Activated CD4-positive, alpha-beta memory T cell treated with anti-CD3 and anti-CD28 coated beads, Interleukin-2, amount 10 ng/mL, durations not matched to agents 7 days and 5 days (primary cell): Measurements from ENCODE around the gene SUSD1. TPM values are rescaled to one million over a fixed set of nuclear protein-coding genes. Genes with fewer than 3 reads are reported as not detected.
A peak's percentile ranks its signal among the peaks of the same experiment; 100 is the strongest.

Source experiments
- CTCF ChIA-PET: fragments of 350-600 bp; sonication (Branson Sonifier 250); formaldehyde crosslinking; loops from one replicate; lab custom pipeline; 2021; ENCODE audit warnings: antibody characterized with exemption, inconsistent platforms; lab: Charles Lee
- POLR2A ChIA-PET: fragments of 350-600 bp; sonication (Branson Sonifier 250); formaldehyde crosslinking; loops from one replicate; lab custom pipeline; 2021; ENCODE audit warnings: antibody characterized with exemption; lab: Charles Lee
- DNase-seq: peaks from one replicate; pipeline ENCODE4 v3.0.0-alpha.2; 2020
- H3K27ac Mint-ChIP-seq: one replicate; pipeline ENCODE4 v1.8.0; 2021; ENCODE audit warnings: mild to moderate bottlenecking, mixed read lengths
- H3K27me3 Mint-ChIP-seq: one replicate; pipeline ENCODE4 v1.8.0; 2021; ENCODE audit warnings: mixed read lengths
- H3K36me3 Mint-ChIP-seq: one replicate; pipeline ENCODE4 v1.8.0; 2021; ENCODE audit warnings: low read depth, mixed read lengths
- H3K4me1 Mint-ChIP-seq: one replicate; pipeline ENCODE4 v1.8.0; 2021; ENCODE audit warnings: mixed read lengths
- H3K4me3 Mint-ChIP-seq: one replicate; pipeline ENCODE4 v1.8.0; 2021; ENCODE audit warnings: mild to moderate bottlenecking, mixed read lengths
- H3K9me3 Mint-ChIP-seq: one replicate; pipeline ENCODE4 v1.8.0; 2021; ENCODE audit warnings: mixed read lengths
- total RNA-seq, 2 experiments: library from RNA; stranded (reverse); gene quantifications; one replicate each; pipeline ENCODE4 v1.2.3, GENCODE V29; 2021

Gene SUSD1
- total RNA-seq, 2 experiments from 2014 or later: 18.4 TPM

GRCh38 chr9:112188884-112189283, 13.8 kb upstream of the SUSD1 start:
- CTCF ChIA-PET: no interaction called here
- H3K27ac Mint-ChIP-seq: no peak overlapping the region
- POLR2A ChIA-PET: interaction anchor here (0.6 to 1.0 kb wide), 3 partner anchors 8 to 30 kb away, joined by 3 read pairs; no protein-coding TSS in a partner anchor
- peaks cover 5% of the 10 kb centered on the region for H3K27me3 Mint-ChIP-seq
- peaks cover 11% of the 10 kb centered on the region for H3K36me3 Mint-ChIP-seq
- H3K9me3 Mint-ChIP-seq: peaks cover 6% of the 10 kb centered on the region
- DNase-seq: no peak
- no peak overlapping the region for H3K4me3 Mint-ChIP-seq
- peaks cover 4% of the 10 kb centered on the region for H3K4me1 Mint-ChIP-seq

- ChIA-PET CTCF (interaction anchor here (0.6 to 1.8 kb wide), 2 partner anchors 25 to 261 kb away, joined by 4 read pairs; no protein-coding TSS in a partner anchor), POLR2A (no interaction called here)
- Mint-ChIP-seq H3K4me1 (peaks cover 10% of the 10 kb centered on the region), H3K27ac (no peak overlapping the region), H3K9me3 (peaks cover 12% of the 10 kb centered on the region), H3K27me3 (peaks cover 5% of the 10 kb centered on the region), H3K4me3 (no peak overlapping the region), H3K36me3 (peaks cover 20% of the 10 kb centered on the region)
- no peak for DNase-seq
Measured at GRCh38 chr9:112187404-112187803, 12.3 kb upstream of the SUSD1 start.

GRCh38 chr9:112186695-112187094, 11.6 kb upstream of the SUSD1 start:
- Mint-ChIP-seq H3K4me3 (no peak overlapping the region), H3K27ac (no peak overlapping the region), H3K27me3 (peaks cover 5% of the 10 kb centered on the region), H3K4me1 (peaks cover 12% of the 10 kb centered on the region), H3K9me3 (peaks cover 13% of the 10 kb centered on the region), H3K36me3 (peaks cover 20% of the 10 kb centered on the region)
- POLR2A ChIA-PET: interaction anchor here (0.5 to 2.0 kb wide), 2 partner anchors 10 to 48 kb away, joined by 3 to 8 read pairs; no protein-coding TSS in a partner anchor
- no peak for DNase-seq
- CTCF ChIA-PET: interaction anchor here (0.6 to 1.8 kb wide), 3 partner anchors 25 to 260 kb away, joined by 3 to 4 read pairs (median 4); no protein-coding TSS in a partner anchor

GRCh38 chr9:112184946-112185345, 9.8 kb upstream of the SUSD1 start:
- Mint-ChIP-seq H3K27ac (no peak overlapping the region), H3K4me1 (peaks cover 27% of the 10 kb centered on the region), H3K9me3 (peaks cover 13% of the 10 kb centered on the region), H3K36me3 (peaks cover 15% of the 10 kb centered on the region), H3K27me3 (peaks cover 5% of the 10 kb centered on the region), H3K4me3 (no peak overlapping the region)
- CTCF ChIA-PET: interaction anchor here (0.6 kb wide), 1 partner anchor 163 kb away, joined by 3 read pairs; no protein-coding TSS in a partner anchor
- no peak for DNase-seq
- POLR2A ChIA-PET: interaction anchor here (1.0 to 2.0 kb wide), 6 partner anchors 9 to 51 kb away, joined by 3 to 8 read pairs (median 4); partner anchors contain the start of gene SUSD1

GRCh38 chr9:112184221-112184620, 9.1 kb upstream of the SUSD1 start:
- Mint-ChIP-seq H3K4me3 (no peak overlapping the region), H3K27ac (no peak overlapping the region), H3K4me1 (peaks cover 32% of the 10 kb centered on the region), H3K36me3 (peaks cover 15% of the 10 kb centered on the region), H3K9me3 (peaks cover 13% of the 10 kb centered on the region), H3K27me3 (peaks cover 5% of the 10 kb centered on the region)
- POLR2A ChIA-PET: interaction anchor here (1.0 to 1.6 kb wide), 5 partner anchors 10 to 50 kb away, joined by 3 to 6 read pairs (median 3); partner anchors contain the start of gene SUSD1
- CTCF ChIA-PET: interaction anchor here (0.6 to 0.8 kb wide), 2 partner anchors 149 to 164 kb away, joined by 3 read pairs; partner anchors contain the start of gene PTBP3
- DNase-seq: no peak

GRCh38 chr9:112180387-112180881, 5.3 kb upstream of the SUSD1 start:
- DNase-seq: peak; percentile 75
- H3K4me1 Mint-ChIP-seq: peaks cover 64% of the 10 kb centered on the region
- H3K9me3 Mint-ChIP-seq: peaks cover 13% of the 10 kb centered on the region
- ChIA-PET POLR2A (interaction anchor here (0.8 to 3.8 kb wide), 8 partner anchors 12 to 198 kb away, joined by 3 to 20 read pairs (median 4); partner anchors contain the start of gene PTBP3), CTCF (no interaction called here)
- peaks cover 15% of the 10 kb centered on the region for H3K36me3 Mint-ChIP-seq
- H3K27me3 Mint-ChIP-seq: peaks cover 9% of the 10 kb centered on the region
- peak overlapping the region; percentile 84 for H3K27ac Mint-ChIP-seq
- H3K4me3 Mint-ChIP-seq: peak overlapping the region; percentile 25

GRCh38 chr9:112179816-112180215, 4.7 kb upstream of the SUSD1 start:
- Mint-ChIP-seq H3K9me3 (peaks cover 11% of the 10 kb centered on the region), H3K27me3 (peaks cover 7% of the 10 kb centered on the region), H3K27ac (peak overlapping the region; percentile 62), H3K4me3 (no peak overlapping the region), H3K4me1 (peaks cover 67% of the 10 kb centered on the region), H3K36me3 (peaks cover 12% of the 10 kb centered on the region)
- DNase-seq: no peak
- CTCF ChIA-PET: no interaction called here
- POLR2A ChIA-PET: interaction anchor here (0.8 to 3.8 kb wide), 4 partner anchors 139 to 199 kb away, joined by 3 to 20 read pairs (median 3); partner anchors contain the start of gene PTBP3

- Mint-ChIP-seq H3K36me3 (peaks cover 21% of the 10 kb centered on the region), H3K4me3 (peak overlapping the region; percentile 26), H3K27me3 (peaks cover 7% of the 10 kb centered on the region), H3K4me1 (peaks cover 84% of the 10 kb centered on the region), H3K27ac (peak overlapping the region; percentile 79), H3K9me3 (peaks cover 6% of the 10 kb centered on the region)
- ChIA-PET POLR2A (interaction anchor here (0.7 to 5.8 kb wide), 12 partner anchors 8 to 203 kb away, joined by 3 to 49 read pairs (median 6); partner anchors contain the start of genes HSDL2 and PTBP3), CTCF (interaction anchor here (0.8 to 1.8 kb wide), 5 partner anchors 37 to 183 kb away, joined by 3 to 6 read pairs (median 3); partner anchors contain the start of gene PTBP3)
- DNase-seq: peak; percentile 58
Measured at GRCh38 chr9:112176524-112176923, 1.4 kb upstream of the SUSD1 start.

- Mint-ChIP-seq H3K4me3 (peak overlapping the region; percentile 72), H3K27me3 (peaks cover 7% of the 10 kb centered on the region), H3K4me1 (peaks cover 84% of the 10 kb centered on the region), H3K27ac (peak overlapping the region; percentile 79), H3K9me3 (peaks cover 6% of the 10 kb centered on the region), H3K36me3 (peaks cover 25% of the 10 kb centered on the region)
- POLR2A ChIA-PET: interaction anchor here (0.7 to 5.8 kb wide), 14 partner anchors 8 to 203 kb away, joined by 3 to 49 read pairs (median 5); partner anchors contain the start of genes HSDL2 and PTBP3
- no peak for DNase-seq
- CTCF ChIA-PET: interaction anchor here (1.0 to 1.8 kb wide), 3 partner anchors 43 to 184 kb away, joined by 3 to 6 read pairs (median 3); partner anchors contain the start of gene PTBP3
Measured at GRCh38 chr9:112175796-112176315, 759 bp upstream of the SUSD1 start.

- Mint-ChIP-seq H3K27me3 (peaks cover 7% of the 10 kb centered on the region), H3K9me3 (peaks cover 6% of the 10 kb centered on the region), H3K4me1 (peaks cover 82% of the 10 kb centered on the region), H3K36me3 (peaks cover 31% of the 10 kb centered on the region), H3K27ac (peak overlapping the region; percentile 98), H3K4me3 (peak overlapping the region; percentile 86)
- DNase-seq: peak; percentile 89
- CTCF ChIA-PET: interaction anchor here (0.6 to 1.5 kb wide), 4 partner anchors 11 to 77 kb away, joined by 3 to 5 read pairs (median 4); no protein-coding TSS in a partner anchor
- POLR2A ChIA-PET: interaction anchor here (0.6 to 5.8 kb wide), 14 partner anchors 10 to 205 kb away, joined by 3 to 49 read pairs (median 4); partner anchors contain the start of genes HSDL2 and PTBP3
Measured at GRCh38 chr9:112174222-112174964, 704 bp downstream of the SUSD1 start.

- H3K4me3 Mint-ChIP-seq: peak overlapping the region; percentile 86
- H3K36me3 Mint-ChIP-seq: peaks cover 36% of the 10 kb centered on the region
- peaks cover 7% of the 10 kb centered on the region for H3K27me3 Mint-ChIP-seq
- H3K4me1 Mint-ChIP-seq: peaks cover 87% of the 10 kb centered on the region
- DNase-seq: no peak
- peaks cover 6% of the 10 kb centered on the region for H3K9me3 Mint-ChIP-seq
- H3K27ac Mint-ChIP-seq: peak overlapping the region; percentile 98
- ChIA-PET POLR2A (interaction anchor here (0.9 to 5.8 kb wide), 11 partner anchors 9 to 205 kb away, joined by 3 to 49 read pairs (median 4); partner anchors contain the start of genes HSDL2 and PTBP3), CTCF (interaction anchor here (1.0 to 1.5 kb wide), 3 partner anchors 10 to 76 kb away, joined by 3 to 5 read pairs (median 4); no protein-coding TSS in a partner anchor)
Measured at GRCh38 chr9:112173489-112174221, 1.4 kb downstream of the SUSD1 start.
